C4-2B (cell line): Measurements from ENCODE around the gene LMOD1.

Source experiments
- CTCF ChIP-seq: fragments of 450-650 bp; conservative IDR thresholded peaks from 2 replicates; pipeline ENCODE4 v1.5.1; 2017; ENCODE audit warnings: mild to moderate bottlenecking
- ZFX ChIP-seq: fragments of 450-650 bp; IDR thresholded peaks from 2 replicates; pipeline ENCODE4 v1.6.1; 2017

GRCh38 chr1:201893431-201893830 is 52.9 kb downstream of the LMOD1 start:
- no peak for TF ChIP-seq CTCF
- TF ChIP-seq ZFX, result no peak
